Transverse colon (tissue), 1 donor: ENCODE results near the gene S100A10.

Source experiments
- EP300 ChIP-seq: sonication (generic); formaldehyde crosslinking; IDR thresholded peaks from one replicate; pipeline ENCODE4 v1.6.1; 2017; ENCODE audit warnings: antibody characterized with exemption, low read depth
- POLR2A ChIP-seq: fragments of 450-650 bp; IDR thresholded peaks from one replicate; pipeline ENCODE4 v1.6.1; 2016; ENCODE audit warnings: antibody characterized with exemption, mild to moderate bottlenecking, moderate library complexity

GRCh38 chr1:151993084-151993733, 450 bp downstream of the S100A10 start:
- TF ChIP-seq EP300 (no peak), POLR2A (no peak)
